ENCODE results near the gene SYT12. TPM values are rescaled to one million over a fixed set of nuclear protein-coding genes. Genes with fewer than 3 reads are reported as not detected.

Gene SYT12
- total RNA-seq, 1 donor from 2014 or later: 0.41 TPM

DNA sequence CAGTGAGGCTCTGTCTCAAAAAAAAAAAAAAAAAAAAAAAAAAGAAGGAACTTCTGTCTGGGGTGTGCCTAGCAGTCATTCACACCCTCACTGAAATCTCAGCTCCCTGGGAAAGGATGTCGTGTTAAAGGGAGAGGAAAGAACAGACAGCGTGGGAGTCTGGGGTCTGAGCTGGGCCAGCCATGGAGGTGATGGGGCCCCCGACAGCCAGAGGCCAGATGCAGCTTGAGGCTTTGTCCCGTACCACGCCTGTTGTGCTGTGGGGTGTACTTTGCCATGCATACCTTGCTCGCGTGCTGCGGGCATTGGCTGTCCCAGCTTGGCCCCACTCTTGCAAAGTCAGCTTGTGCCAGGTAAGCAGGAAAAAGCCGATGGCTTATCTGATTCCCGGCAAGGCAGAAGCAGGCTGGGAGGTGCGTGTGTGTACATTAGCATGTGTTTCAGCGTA, 4.6 kb downstream of the SYT12 start:
- FAIRE-seq: no peak
- no peak for DNase-seq (ENCODE audit: low spot score in 2 of 2)

DNA sequence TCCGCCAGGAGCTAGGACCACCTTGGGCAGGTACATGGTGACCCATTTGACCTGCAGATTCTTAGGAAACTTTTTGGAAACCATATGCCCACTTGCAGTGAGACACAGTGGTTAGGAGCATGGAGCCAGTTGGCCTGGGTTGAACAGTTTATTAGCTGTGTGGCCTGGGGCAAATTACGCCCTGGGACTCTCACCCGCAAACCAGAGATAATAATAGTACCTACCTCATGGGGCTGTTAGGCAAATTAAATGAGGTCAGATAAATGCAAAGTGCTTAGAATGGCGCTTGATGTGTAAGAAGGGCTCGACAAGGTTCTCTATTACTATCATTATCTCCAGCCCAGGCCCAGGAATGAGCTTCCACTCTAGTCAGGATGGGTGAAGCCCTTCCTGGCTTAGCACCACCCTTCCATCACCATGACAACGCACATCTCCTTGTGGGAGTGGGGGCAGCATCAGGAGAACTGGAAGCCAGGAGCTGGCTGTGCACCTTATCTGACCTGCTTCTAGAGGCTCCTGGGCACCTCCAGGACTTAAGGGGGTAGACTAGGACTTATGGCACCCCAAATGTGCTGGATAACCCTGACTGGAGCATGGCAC, 5.1 kb downstream of the SYT12 start:
- FAIRE-seq (no peak), DNase-seq (ENCODE audit: low spot score in 2 of 2) (no peak)

DNA sequence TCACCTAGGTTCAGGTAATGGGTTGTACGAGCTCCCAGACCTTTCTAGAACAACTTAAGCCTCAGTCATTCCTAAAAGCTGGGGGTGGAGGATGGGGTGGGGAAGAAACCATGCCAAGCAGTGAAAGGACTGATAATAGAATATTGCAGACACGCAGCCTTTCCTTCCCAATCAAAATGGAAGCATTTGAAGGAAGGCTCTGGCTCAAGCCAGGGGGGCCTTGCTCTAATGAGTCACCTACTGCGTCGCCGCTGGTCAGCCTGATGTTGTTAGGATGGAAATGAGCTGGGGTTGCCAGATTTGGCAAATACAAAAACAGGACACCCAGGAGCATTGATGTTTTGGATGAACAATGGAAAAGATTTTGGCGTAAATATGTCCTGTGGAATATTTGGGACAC, 6.2 kb downstream of the SYT12 start:
- DNase-seq (ENCODE audit: low spot score in 2 of 2) (no peak), FAIRE-seq (no peak)

DNA sequence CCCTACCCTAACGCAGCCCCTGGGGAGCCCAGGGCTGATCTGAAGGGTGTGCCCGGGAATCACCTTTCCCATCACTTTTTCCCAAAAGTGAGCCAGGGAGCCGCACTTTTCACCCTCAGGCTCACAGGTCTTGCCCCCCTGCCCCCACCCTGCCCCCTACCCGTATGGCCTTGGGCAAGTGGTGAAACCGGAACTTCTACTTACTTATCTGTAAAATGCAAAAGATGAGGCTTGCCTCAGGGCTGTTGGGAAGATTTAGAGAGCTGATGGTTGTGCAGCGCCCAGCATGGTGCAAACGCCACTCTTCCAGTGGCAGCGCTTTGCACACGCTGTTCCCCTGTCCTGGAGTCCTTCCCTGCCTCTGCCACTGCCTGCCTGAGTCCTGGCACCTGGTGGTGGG, 8.0 kb downstream of the SYT12 start:
- no peak for FAIRE-seq
- DNase-seq (ENCODE audit: low spot score in 2 of 2): no peak

DNA sequence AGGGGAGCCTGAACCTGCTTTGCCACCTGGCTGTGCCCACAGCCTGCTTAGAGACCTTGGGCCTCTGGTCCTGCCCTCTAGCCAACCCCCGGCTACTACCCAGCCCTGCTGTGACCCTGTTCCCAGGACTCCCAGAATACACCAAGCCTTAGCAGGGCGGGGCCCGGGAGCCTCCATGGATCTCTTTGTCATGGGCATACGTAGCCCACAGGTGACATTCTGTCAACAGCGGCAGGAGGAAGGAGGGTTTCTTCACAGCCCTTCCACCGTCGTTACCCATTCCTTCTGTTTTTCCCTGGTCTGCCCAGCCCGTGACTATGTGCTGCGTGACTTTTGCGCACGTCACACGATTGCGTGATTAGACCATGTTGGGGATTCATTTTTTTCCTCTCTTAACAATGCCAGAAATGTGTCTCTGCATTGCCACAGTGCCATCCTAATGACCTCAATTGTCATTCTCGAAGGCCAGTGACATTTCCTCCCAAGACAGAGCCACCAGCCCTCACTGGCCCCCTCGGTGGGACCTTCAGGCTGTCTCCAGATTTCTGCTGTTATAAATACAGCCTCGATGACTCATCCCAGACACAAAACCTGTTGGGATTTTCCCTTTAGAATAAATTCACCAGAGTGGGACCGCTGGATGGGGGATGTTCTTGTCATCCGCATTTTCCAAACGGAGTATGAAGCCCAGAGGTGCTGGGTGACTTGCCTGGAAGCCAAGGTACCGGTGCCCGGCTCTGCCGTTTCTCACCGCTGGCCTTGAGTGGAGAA, 9.0 kb downstream of the SYT12 start:
- DNase-seq (ENCODE audit: low spot score in 2 of 2): no peak
- FAIRE-seq: no peak

DNA sequence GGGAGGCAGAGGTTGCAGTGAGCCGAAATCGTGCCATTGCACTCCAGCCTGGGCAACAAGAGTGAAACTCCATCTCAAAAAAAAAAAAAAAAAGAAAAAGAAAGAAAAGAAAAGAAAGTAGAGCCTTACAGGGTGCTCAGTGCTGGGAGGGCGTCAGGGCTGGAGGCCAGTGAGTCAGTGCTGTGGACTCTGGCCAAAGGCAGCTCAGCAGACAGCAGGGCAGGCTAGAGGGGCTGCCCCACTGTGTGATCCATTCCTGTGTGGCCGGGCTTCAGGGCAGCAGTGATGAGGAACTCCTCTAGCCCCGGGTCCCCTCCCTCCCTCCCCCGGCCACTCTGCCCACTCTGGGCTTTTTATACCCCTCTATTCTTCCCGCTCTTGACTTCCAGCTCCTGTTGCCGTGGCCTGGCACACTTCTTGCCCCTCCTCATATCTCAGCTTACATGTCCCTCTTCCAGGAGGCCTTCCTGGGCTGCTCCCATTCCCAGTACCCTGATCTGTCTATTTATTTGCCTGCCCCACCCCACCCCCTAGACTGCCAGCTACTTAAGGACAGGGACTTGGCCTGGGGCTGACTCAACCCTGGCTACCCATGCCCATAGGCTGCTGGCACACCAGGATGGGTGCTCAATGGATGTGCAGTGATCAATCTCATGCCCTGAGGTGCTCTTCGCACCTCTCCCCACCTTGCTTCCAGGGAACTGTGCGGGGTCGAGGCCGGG, 10.1 kb downstream of the SYT12 start:
- FAIRE-seq (no peak), DNase-seq (ENCODE audit: low spot score in 2 of 2) (no peak)

DNA sequence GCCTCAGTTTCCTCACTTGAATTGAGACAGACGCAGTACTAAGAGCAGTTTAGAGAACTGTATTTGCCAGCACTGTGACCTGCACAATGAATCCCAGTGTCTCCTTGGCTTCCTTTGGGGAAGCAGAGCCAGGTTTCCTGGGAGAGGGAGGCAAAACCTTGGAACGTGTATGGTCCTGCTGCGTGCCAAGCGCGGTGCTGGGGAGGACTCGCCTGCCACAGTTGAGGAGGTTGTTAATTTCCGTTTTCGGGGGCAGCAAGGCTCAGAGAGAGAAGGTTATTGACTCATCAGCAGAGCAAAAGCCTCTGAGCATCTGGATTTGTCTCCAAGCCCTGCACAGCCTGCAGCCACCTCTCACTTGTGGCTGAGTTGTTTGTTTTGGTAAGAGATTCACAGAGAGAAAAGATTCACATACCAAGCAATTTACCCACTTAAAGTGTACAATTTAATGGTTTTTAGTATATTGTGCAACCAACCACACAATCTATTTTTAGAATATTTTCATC, 10.8 kb downstream of the SYT12 start:
- no peak for DNase-seq (ENCODE audit: low spot score in 2 of 2)
- FAIRE-seq: no peak

DNA sequence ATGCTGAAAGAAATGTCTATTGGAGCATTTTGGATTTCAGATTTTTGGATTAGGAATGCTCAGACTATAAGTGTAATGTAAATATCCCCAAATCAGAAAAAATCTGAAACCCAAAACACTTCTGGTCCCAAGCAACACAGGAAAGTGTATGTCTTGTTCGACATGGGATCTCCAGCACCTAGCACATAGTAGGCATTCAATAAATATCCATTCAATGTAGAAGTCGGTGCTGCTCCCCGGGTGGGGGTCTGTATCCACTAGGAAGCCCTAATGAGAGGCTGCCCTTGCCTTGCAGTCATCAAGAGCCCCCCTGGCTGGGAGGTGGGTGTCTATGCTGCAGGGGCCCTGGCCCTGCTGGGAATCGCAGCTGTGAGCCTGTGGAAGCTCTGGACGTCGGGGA, 11.4 kb downstream of the SYT12 start:
- FAIRE-seq (no peak), DNase-seq (ENCODE audit: low spot score in 2 of 2) (no peak)

DNA sequence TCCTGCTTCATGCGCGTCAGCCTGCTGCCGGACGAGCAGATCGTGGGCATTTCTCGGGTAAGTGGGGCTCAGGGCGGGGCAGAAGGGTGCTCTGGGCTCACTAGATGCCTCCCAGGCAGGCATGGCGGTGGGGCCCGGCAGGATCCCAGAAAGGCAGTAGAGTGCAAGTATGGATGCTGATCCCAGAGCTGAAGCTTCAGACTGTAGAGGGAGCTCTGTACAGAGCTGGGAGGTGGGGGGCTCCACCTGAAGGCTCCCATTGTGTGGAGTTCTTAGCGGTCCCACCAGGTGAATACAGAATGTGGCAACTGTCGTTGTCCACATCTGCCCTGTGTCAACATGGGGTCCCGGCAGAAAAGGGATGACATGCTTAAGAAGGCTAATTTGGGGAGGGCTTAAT, 17.2 kb downstream of the SYT12 start:
- FAIRE-seq (no peak), DNase-seq (ENCODE audit: low spot score in 2 of 2) (no peak)

DNA sequence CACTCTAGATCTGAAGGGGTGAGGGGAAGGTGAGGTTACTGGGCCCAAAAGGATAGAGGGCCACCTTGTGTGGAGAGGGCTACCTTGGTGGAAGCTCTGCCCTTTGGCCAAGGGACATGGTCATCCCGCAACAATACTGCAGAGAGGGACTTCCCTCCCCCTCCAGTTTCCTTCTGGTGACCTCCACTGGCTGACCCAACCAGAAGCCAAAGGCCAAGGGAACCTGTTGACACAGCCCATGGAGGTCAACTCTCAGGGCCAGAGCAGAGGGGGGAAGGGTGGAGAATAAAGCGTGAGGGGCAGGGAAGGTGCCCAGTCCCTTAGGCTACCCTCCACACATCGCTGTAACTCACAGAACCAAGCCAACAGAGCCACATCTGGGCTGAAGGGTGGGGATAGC, 18.7 kb downstream of the SYT12 start:
- DNase-seq (ENCODE audit: low spot score in 2 of 2): no peak
- no peak for FAIRE-seq

DNA sequence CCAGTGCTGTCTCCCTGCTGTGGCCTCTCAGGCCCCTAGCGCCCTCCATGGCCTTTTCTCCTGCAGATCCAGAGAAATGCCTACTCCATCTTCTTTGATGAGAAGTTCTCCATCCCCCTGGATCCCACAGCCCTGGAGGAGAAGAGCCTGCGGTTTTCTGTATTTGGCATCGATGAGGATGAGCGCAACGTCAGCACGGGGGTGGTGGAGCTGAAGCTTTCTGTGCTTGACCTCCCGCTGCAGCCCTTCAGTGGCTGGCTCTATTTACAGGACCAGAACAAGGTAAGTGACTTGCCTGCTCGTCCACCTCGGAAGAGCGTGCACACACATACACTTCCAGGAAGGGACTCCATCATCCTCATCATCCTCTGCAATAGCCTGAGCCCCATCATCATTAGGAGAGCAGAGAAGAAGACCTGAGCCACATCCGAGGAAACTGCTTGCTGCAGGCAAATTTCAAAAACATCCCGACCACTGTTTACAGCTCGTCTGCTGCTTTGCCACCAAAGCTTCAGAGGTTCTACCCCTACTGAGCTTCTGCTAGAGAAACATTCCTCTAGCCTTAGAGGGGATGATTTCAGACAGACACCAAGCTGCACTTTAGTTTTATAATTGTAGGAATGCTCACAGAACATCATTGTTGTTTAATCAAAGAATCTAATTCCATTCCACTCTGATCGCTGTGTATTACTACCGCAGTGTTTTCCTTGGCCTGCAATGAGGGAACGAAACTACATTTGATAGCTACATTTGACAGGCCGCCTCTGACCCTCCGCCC, 20.8 kb downstream of the SYT12 start:
- no peak for FAIRE-seq

DNA sequence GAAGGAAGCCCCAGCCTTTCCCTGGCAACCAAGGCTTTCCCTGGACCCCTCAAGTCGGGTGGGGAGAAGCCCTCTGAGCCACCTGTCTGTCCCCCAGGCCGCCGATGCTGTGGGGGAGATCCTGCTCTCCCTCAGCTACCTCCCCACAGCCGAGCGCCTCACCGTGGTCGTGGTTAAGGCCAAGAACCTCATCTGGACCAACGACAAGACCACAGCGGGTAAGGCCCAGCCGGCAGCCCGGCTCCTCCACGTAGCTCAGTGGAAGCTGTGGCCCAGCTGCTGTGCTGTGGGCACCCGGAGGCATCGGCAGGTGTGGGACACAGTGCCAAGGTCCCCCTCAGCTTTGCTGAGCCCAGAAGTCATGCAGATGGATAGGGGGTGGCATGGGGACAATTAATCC, 21.6 kb downstream of the SYT12 start:
- DNase-seq (ENCODE audit: low spot score in 2 of 2) (no peak), FAIRE-seq (no peak)

More for the DNA sequence above, 20.8 kb downstream of the SYT12 start:
- DNase-seq (ENCODE audit: low spot score in 2 of 2): no peak

DNA sequence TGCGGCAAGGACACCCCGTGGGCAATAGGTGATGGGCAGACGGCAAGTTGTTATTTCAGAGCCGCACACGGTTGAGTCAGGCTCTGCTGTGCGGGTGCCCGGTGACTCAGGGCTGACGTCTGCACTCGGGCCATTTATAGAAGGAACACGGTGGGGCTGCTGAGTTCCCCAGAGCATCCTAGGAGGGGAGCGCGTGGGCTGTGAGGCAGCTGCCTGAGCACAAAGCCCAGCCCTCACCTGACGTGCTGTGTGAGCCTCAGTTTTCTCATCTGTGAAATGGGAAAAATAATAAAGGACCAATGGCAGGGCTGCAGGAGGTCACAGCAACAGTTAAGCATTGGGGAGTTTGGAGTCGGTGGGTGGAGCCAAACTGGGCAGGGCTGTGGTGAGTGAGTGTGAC, 22.4 kb downstream of the SYT12 start:
- no peak for FAIRE-seq
- DNase-seq (ENCODE audit: low spot score in 2 of 2): no peak

DNA sequence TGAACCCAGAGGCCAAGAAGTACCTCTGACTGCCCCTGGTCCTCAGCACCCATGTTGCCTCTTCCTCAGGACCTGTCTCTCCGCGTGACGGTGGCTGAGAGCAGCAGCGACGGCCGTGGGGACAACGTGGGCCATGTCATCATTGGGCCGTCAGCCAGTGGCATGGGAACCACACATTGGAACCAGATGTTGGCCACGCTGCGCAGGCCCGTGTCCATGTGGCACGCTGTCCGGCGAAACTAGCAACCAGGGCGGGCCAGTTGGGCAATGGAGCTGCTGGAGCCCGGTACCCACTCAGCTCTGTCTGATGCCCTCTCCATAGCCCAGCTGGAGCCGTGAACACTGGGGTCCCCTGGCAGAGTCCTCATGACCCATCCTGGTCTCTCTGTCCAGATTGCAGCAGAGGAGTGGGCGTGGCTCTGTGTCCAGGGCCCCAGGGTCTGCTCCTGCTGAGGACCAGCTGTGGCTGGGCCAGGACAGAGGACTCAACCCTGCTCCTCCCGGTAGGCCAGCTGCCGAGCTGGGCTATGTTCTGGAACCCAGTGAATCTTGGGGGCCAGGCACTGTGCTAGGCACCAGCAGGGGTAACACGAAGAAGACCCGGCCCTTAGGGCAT, 25.7 kb downstream of the SYT12 start:
- FAIRE-seq: no peak
- no peak for DNase-seq (ENCODE audit: low spot score in 2 of 2)

DNA sequence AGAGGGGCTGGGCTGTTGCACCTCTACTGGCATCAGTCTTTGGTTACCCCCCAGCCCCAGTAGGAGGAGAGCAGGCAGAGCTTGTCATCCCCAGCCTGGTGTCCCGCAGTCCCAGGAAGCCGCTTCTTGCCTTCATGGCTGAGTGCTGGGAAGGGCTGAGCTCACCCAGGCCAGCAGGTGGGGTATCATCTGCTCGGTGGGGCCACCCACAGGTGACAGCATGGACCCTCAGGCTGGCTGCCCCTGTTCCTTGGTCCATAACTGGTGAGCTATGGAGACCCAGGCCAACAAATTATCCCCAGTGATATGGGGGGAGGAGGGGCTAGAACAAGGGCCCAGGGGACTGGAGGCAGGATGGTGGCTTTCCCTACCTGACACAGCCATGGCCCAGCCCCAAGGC, 27.2 kb downstream of the SYT12 start:
- FAIRE-seq: no peak
- DNase-seq (ENCODE audit: low spot score in 2 of 2): no peak

DNA sequence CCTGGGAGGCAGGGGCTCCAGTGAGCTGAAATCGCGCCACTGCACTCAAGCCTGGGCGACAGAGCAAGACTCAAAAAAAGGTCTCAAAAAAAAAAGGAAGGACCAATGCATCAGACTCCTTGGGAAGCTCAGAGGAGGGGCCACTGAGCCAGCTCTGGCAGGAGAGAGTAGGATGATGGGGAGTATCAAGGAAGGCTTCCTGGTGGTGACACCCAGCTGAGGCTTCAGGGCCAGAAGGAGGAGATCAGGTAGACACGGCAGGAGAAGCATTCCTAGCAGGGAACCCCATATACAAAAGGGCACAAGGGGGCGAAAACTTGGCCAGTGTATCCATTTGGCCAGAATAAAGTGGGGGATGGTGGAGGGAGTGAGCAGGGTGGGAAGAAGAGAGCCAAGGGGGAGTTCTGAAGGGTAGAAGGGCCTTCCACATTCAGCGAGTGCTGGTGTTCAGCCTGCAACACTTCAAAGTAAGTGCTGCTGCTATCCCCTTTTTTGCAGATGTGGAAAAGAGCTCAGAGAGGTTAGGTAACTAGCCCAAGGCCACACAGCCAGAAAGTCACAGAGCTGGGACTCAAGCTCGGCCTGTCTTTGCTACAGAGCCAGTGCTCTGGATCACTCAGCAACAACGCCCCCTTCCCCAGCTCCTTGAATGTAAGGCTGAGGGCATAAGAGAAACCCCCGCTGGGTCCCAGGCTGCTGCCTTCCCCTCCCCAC, 28.4 kb downstream of the SYT12 start:
- FAIRE-seq (no peak), DNase-seq (ENCODE audit: low spot score in 2 of 2) (no peak)

DNA sequence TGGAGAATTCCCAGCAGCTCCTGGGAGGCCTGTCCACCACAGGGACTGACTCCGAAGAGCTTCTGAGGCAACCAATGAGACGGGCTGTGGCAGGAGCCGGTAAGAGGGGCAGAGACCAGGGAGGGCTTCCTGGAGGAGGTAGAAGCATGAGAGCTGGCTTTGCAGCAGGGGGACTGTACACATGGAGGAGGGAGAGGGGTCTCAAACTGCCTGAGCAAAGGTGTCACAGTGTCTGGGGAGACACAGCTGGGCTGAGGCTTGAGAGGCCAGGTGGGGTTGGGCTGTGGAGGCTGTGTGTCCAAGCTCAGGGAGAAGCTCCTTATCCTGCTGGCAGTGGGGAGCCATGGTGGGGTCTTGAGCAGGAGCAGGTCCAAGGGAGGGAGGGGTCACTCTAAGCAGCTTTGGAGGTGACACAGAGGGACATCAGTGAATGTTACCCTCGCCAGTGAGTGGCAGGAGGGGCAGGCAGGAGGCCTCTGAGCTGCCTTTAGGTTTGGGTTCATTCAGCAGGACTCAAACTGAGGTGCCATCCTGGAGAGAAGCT, 29.1 kb downstream of the SYT12 start:
- DNase-seq (ENCODE audit: low spot score in 2 of 2): no peak

DNA sequence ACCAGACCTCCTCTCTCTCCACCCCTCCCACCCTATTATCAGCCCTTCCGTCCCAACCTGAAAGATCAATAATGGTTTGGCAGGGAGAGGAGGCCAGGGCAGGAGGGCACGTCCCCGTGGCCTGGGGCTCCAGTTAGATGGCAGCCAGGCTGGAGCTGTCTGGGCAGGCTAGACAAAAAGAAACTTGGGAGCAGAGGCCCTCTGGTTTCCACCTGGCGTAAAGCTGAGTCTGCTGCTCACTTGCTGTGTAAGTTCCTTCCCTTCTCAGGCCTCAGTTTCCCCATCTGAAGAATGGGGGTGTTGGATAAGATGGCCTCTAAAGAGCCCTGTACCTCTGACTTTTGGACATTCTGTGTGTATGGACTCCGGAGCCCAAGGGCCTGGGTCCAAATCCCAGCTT, 30.0 kb downstream of the SYT12 start:
- DNase-seq (ENCODE audit: low spot score in 2 of 2): no peak
- FAIRE-seq: no peak

More for the DNA sequence above, 29.1 kb downstream of the SYT12 start:
- no peak for FAIRE-seq

DNA sequence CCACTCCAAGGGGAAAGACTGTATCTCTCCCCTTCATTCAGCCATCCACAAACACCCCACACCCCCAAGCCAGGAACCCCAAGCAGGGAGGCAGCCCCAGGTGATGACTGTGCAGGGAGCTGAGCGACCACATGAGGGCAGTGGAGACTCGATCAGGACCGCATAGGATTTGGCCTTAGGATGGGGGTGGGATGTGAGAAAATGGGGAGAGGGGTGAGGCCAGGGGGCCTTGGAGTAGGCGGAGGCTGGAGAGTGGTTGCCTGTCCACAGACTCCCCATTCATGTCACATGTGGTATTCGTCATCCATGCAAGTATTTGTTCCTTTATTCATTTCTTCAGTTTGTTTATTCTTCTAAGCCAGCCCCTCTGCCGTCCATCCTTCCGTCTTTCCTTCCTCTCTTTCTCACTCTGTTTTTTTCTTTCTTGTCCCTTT, 31.0 kb downstream of the SYT12 start:
- peak; percentile 61 to 82 for DNase-seq (ENCODE audit: low spot score in 2 of 2)
- FAIRE-seq: no peak

All from frontal cortex (tissue), 4 donors.